Neural cell (in vitro differentiated cells): Measurements from ENCODE around the gene CLSTN1.

Source experiments
- EP300 ChIP-seq: fragments of 450-650 bp; conservative IDR thresholded peaks from 2 replicates; pipeline ENCODE4 v1.6.1; 2014; ENCODE audit warnings: antibody characterized with exemption, mild to moderate bottlenecking, moderate library complexity; ENCODE audit not compliant: poor library complexity, severe bottlenecking
- EZH2 ChIP-seq: fragments of 200-600, 300-800 bp; shearing (Covaris generic), sonication (generic); IDR thresholded peaks from 2 replicates; pipeline ENCODE4 v1.6.1; 2014; ENCODE audit warnings: antibody characterized with exemption, low read length, borderline replicate concordance, mild to moderate bottlenecking; ENCODE audit not compliant: insufficient read depth, poor library complexity, severe bottlenecking
- MXI1 ChIP-seq: fragments of 450-650 bp; conservative IDR thresholded peaks from 2 replicates; pipeline ENCODE4 v1.6.1; 2014; ENCODE audit warnings: antibody characterized with exemption, mild to moderate bottlenecking; ENCODE audit not compliant: poor library complexity, severe bottlenecking
- POLR2AphosphoS5 ChIP-seq: IDR thresholded peaks from 2 replicates; pipeline ENCODE4 v1.6.1; 2012
- RAD21 ChIP-seq: fragments of 450-650 bp; conservative IDR thresholded peaks from 2 replicates; pipeline ENCODE4 v1.6.1; 2014; ENCODE audit warnings: antibody characterized with exemption, mild to moderate bottlenecking, moderate library complexity
- SMC3 ChIP-seq: fragments of 450-650 bp; conservative IDR thresholded peaks from 2 replicates; pipeline ENCODE4 v1.6.1; 2014; ENCODE audit warnings: antibody characterized with exemption, mild to moderate bottlenecking, moderate library complexity; ENCODE audit not compliant: poor library complexity
- TAF1 ChIP-seq: IDR thresholded peaks from 2 replicates; pipeline ENCODE4 v1.6.1; 2012; ENCODE audit warnings: low read depth
- TF ChIP-seq, protein P1 (sequence below): fragments of 450-650 bp; IDR thresholded peaks from 2 replicates; pipeline ENCODE4 v1.5.1; 2014; ENCODE audit warnings: antibody characterized with exemption, mild to moderate bottlenecking, moderate library complexity; ENCODE audit not compliant: poor library complexity, severe bottlenecking
- TF ChIP-seq, protein P2 (sequence below): IDR thresholded peaks from 2 replicates; pipeline ENCODE4 v1.6.1; 2012; ENCODE audit warnings: borderline replicate concordance

DNA sequence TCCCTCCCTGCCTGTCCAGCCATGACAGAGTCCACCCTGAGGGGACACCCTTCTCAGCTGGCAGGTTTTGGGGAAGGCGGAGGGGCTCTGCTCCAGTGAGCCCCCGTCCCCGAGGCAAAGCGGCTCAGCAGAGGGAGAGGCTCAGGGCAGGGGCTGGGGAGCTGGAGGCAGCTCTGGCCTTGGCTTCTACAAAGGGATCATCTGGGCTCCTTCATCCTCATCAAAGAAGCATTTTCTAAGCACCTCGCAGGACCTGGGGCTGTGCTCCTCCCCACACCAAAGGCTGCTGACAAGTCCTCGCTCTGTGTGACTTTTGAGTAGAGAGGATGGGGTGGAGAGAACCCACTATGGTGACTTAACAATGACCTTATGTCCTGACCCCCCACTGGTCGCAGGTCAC, 21.0 kb upstream of the CLSTN1 start:
- TF ChIP-seq, protein P1, sequence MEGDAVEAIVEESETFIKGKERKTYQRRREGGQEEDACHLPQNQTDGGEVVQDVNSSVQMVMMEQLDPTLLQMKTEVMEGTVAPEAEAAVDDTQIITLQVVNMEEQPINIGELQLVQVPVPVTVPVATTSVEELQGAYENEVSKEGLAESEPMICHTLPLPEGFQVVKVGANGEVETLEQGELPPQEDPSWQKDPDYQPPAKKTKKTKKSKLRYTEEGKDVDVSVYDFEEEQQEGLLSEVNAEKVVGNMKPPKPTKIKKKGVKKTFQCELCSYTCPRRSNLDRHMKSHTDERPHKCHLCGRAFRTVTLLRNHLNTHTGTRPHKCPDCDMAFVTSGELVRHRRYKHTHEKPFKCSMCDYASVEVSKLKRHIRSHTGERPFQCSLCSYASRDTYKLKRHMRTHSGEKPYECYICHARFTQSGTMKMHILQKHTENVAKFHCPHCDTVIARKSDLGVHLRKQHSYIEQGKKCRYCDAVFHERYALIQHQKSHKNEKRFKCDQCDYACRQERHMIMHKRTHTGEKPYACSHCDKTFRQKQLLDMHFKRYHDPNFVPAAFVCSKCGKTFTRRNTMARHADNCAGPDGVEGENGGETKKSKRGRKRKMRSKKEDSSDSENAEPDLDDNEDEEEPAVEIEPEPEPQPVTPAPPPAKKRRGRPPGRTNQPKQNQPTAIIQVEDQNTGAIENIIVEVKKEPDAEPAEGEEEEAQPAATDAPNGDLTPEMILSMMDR, result no peak
- TF ChIP-seq SMC3 (no peak), TAF1 (no peak), MXI1 (no peak), POLR2AphosphoS5 (no peak), RAD21 (no peak), EZH2 (no peak), EP300 (no peak)
- TF ChIP-seq, protein P2, sequence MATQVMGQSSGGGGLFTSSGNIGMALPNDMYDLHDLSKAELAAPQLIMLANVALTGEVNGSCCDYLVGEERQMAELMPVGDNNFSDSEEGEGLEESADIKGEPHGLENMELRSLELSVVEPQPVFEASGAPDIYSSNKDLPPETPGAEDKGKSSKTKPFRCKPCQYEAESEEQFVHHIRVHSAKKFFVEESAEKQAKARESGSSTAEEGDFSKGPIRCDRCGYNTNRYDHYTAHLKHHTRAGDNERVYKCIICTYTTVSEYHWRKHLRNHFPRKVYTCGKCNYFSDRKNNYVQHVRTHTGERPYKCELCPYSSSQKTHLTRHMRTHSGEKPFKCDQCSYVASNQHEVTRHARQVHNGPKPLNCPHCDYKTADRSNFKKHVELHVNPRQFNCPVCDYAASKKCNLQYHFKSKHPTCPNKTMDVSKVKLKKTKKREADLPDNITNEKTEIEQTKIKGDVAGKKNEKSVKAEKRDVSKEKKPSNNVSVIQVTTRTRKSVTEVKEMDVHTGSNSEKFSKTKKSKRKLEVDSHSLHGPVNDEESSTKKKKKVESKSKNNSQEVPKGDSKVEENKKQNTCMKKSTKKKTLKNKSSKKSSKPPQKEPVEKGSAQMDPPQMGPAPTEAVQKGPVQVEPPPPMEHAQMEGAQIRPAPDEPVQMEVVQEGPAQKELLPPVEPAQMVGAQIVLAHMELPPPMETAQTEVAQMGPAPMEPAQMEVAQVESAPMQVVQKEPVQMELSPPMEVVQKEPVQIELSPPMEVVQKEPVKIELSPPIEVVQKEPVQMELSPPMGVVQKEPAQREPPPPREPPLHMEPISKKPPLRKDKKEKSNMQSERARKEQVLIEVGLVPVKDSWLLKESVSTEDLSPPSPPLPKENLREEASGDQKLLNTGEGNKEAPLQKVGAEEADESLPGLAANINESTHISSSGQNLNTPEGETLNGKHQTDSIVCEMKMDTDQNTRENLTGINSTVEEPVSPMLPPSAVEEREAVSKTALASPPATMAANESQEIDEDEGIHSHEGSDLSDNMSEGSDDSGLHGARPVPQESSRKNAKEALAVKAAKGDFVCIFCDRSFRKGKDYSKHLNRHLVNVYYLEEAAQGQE, result no peak
